Peyer's patch (tissue), 4 donors: ENCODE results near the gene RNLS.

Experiments used
- POLR2A ChIP-seq, 2 donors: fragments of 450-650 bp; IDR thresholded peaks; one replicate each; pipeline ENCODE4 v1.5.1; 2017; ENCODE audit warnings: antibody characterized with exemption in 2 of 2, mild to moderate bottlenecking in 2 of 2, moderate library complexity in 2 of 2
- TF ChIP-seq, protein P1 (sequence below), 6 experiments: fragments of 450-650 bp in 4 of 6; fragments of 200-600 bp in 2 of 6; sonication (generic) in 1 of 6; IDR thresholded peaks; one replicate each; pipeline ENCODE4 v1.5.1; 2017 to 2019; ENCODE audit warnings: antibody characterized with exemption in 6 of 6, mild to moderate bottlenecking in 3 of 6, moderate library complexity in 1 of 6

DNA sequence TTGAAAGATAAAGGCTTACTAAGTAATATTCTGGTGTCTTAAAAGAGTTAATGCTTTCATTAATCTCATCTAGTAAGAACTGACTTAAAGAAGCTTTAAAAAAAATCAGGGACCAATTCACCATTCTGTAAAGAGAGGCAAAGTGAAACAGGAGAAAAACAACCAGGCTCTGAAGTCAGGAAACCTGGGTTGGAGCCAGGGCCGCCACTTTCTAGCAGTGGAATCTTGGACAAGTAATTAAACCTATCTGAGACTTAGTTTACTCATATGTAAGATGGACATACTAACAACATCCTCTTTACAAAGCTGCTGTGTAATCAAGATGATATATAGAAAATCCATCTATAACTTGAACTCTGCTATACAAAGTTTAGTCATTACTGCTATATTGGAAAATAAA lies 154.1 kb downstream of the RNLS start:
- no peak for TF ChIP-seq POLR2A (IDR thresholded peaks at IDR 0.05)
- TF ChIP-seq, protein P1, sequence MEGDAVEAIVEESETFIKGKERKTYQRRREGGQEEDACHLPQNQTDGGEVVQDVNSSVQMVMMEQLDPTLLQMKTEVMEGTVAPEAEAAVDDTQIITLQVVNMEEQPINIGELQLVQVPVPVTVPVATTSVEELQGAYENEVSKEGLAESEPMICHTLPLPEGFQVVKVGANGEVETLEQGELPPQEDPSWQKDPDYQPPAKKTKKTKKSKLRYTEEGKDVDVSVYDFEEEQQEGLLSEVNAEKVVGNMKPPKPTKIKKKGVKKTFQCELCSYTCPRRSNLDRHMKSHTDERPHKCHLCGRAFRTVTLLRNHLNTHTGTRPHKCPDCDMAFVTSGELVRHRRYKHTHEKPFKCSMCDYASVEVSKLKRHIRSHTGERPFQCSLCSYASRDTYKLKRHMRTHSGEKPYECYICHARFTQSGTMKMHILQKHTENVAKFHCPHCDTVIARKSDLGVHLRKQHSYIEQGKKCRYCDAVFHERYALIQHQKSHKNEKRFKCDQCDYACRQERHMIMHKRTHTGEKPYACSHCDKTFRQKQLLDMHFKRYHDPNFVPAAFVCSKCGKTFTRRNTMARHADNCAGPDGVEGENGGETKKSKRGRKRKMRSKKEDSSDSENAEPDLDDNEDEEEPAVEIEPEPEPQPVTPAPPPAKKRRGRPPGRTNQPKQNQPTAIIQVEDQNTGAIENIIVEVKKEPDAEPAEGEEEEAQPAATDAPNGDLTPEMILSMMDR (IDR thresholded peaks at IDR 0.05): no peak
